Transverse colon (tissue), 4 donors: ENCODE results near the gene PPP4R2.

ENCODE experiments used
- EP300 ChIP-seq: sonication (generic); formaldehyde crosslinking; IDR thresholded peaks from one replicate; pipeline ENCODE4 v1.6.1; 2017; ENCODE audit warnings: antibody characterized with exemption, low read depth
- POLR2A ChIP-seq: fragments of 450-650 bp; IDR thresholded peaks from one replicate; pipeline ENCODE4 v1.6.1; 2016; ENCODE audit warnings: antibody characterized with exemption, mild to moderate bottlenecking, moderate library complexity
- POLR2AphosphoS5 ChIP-seq, 3 donors: sonication (generic); formaldehyde crosslinking; IDR thresholded peaks; one replicate each; pipeline ENCODE4 v1.6.1; 2016; ENCODE audit warnings: antibody characterized with exemption in 3 of 3
- TF ChIP-seq, protein P1 (sequence below), 5 experiments: fragments of 200-600 bp in 3 of 5; fragments of 450-650 bp in 2 of 5; sonication (generic) in 3 of 5; IDR thresholded peaks; 1 replicate in 2 of 5; 2 replicates in 3 of 5; pipeline ENCODE4 v1.5.1; 2016 to 2017; ENCODE audit warnings: antibody characterized with exemption in 5 of 5, inconsistent platforms in 3 of 5, mild to moderate bottlenecking in 2 of 5, moderate library complexity in 1 of 5

GRCh38 chr3:73073091-73073707 lies 76.6 kb downstream of the PPP4R2 start:
- TF ChIP-seq, protein P1, sequence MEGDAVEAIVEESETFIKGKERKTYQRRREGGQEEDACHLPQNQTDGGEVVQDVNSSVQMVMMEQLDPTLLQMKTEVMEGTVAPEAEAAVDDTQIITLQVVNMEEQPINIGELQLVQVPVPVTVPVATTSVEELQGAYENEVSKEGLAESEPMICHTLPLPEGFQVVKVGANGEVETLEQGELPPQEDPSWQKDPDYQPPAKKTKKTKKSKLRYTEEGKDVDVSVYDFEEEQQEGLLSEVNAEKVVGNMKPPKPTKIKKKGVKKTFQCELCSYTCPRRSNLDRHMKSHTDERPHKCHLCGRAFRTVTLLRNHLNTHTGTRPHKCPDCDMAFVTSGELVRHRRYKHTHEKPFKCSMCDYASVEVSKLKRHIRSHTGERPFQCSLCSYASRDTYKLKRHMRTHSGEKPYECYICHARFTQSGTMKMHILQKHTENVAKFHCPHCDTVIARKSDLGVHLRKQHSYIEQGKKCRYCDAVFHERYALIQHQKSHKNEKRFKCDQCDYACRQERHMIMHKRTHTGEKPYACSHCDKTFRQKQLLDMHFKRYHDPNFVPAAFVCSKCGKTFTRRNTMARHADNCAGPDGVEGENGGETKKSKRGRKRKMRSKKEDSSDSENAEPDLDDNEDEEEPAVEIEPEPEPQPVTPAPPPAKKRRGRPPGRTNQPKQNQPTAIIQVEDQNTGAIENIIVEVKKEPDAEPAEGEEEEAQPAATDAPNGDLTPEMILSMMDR (IDR thresholded peaks at IDR 0.05) = no peak
- no peak for TF ChIP-seq POLR2A
- no peak for TF ChIP-seq EP300
- TF ChIP-seq POLR2AphosphoS5 (IDR thresholded peaks at IDR 0.05) = no peak
